ENCODE data around the gene CRACDL. TPM values are rescaled to one million over a fixed set of nuclear protein-coding genes. Genes with fewer than 3 reads are reported as not detected.

Gene CRACDL
- total and polyA plus RNA-seq, 2 donors (not counting 1 experiment from before 2014, with no cell fraction given), result 0.25 TPM; not detected in 1

GRCh38 chr2:98891591-98891990 lies 44.4 kb downstream of the CRACDL start:
- H3K4me3 Mint-ChIP-seq, result no peak overlapping the region
- Histone ChIP-seq H3K9ac (ENCODE audit: low read length) (no peak overlapping the region), H3K36me3 (replicated peaks in 1 of 2; ENCODE audit: control extremely low read depth in 1 of 2, control insufficient read depth in 1 of 2, extremely low read depth in 1 of 2, insufficient read depth in 2 of 2, low read length in 1 of 2) (no peaks in the 10 kb centered on the region), H3K9me3 (ENCODE audit: control extremely low read depth in 1 of 3, control insufficient read depth in 2 of 3, insufficient read depth in 1 of 3, low read length in 2 of 3) (peaks cover 7 to 10% (median 9%) of the 10 kb centered on the region in 3 donors), H2AFZ (ENCODE audit: insufficient read depth, low read depth, low read length, poor library complexity, severe bottlenecking) (no peak overlapping the region), H3K4me2 (replicated peaks; ENCODE audit: low read depth, low read length, poor library complexity, severe bottlenecking) (no peak overlapping the region), H3K4me3 (ENCODE audit: control extremely low read depth in 1 of 5, extremely low read depth in 1 of 5, insufficient read depth in 1 of 5, low read depth in 2 of 5, low read length in 4 of 5) (no peak overlapping the region), H3K27ac (ENCODE audit: low read length in 2 of 2) (no peak overlapping the region), H3K27me3 (replicated peaks in 1 of 4; ENCODE audit: control extremely low read depth in 1 of 4, control insufficient read depth in 3 of 4, insufficient read depth in 4 of 4, low read length in 3 of 4) (peaks cover 0 to 5% (median 0%) of the 10 kb centered on the region in 4 experiments), H4K20me1 (ENCODE audit: control insufficient read depth, insufficient read depth, low read length, poor library complexity, severe bottlenecking) (no peaks in the 10 kb centered on the region), H3K79me2 (ENCODE audit: control insufficient read depth, insufficient read depth, low read length) (no peaks in the 10 kb centered on the region), H3K4me1 (ENCODE audit: control insufficient read depth in 2 of 2, insufficient read depth in 2 of 2, low read length in 2 of 2) (no peaks in the 10 kb centered on the region)
- POLR2A ChIA-PET, result no interaction called here
- DNase-seq (no peak), ATAC-seq (ENCODE audit: low read depth) (no peak)
- intact Hi-C loops (cut with micrococcal nuclease), result no loop called here
- no peak for TF ChIP-seq EZH2 (IDR thresholded peaks at IDR 0.05; ENCODE audit: borderline replicate concordance, insufficient read depth, low read depth, low read length, poor library complexity, severe bottlenecking)
- TF ChIP-seq CTCF (IDR thresholded peaks at IDR 0.05), result no peak
- peaks cover 6% of the 10 kb centered on the region for H3K9me3 Mint-ChIP-seq (ENCODE audit: insufficient read depth)
- H3K4me1 Mint-ChIP-seq, result no peaks in the 10 kb centered on the region
- CTCF ChIA-PET, result no interaction called here
- WGBS (ENCODE audit: insufficient coverage), result no CpG with 5 or more reads among the region's 1 CpG
- no peak overlapping the region for H3K27ac Mint-ChIP-seq
- H3K27me3 Mint-ChIP-seq, result peaks cover 22% of the 10 kb centered on the region

- 100% methylated on average over 1 of the region's 2 CpGs for WGBS (ENCODE audit: insufficient coverage)
- H3K27me3 Mint-ChIP-seq, result peaks cover 37% of the 10 kb centered on the region
- intact Hi-C loops (cut with micrococcal nuclease), result no loop called here
- H3K4me1 Mint-ChIP-seq, result no peaks in the 10 kb centered on the region
- H3K79me2 ChIP-seq (ENCODE audit: control insufficient read depth, insufficient read depth, low read length), result no peaks in the 10 kb centered on the region
- POLR2A ChIA-PET, result no interaction called here
- peaks cover 21% of the 10 kb centered on the region for H3K9me3 Mint-ChIP-seq (ENCODE audit: insufficient read depth)
- H3K4me1 ChIP-seq (ENCODE audit: control insufficient read depth in 2 of 2, insufficient read depth in 2 of 2, low read length in 2 of 2), result no peaks in the 10 kb centered on the region
- no peak overlapping the region for H3K4me2 ChIP-seq (replicated peaks; ENCODE audit: low read depth, low read length, poor library complexity, severe bottlenecking)
- no peak overlapping the region for H3K9ac ChIP-seq (ENCODE audit: low read length)
- H3K4me3 ChIP-seq (ENCODE audit: control extremely low read depth in 1 of 5, extremely low read depth in 1 of 5, insufficient read depth in 1 of 5, low read depth in 2 of 5, low read length in 4 of 5), result no peak overlapping the region
- ATAC-seq (ENCODE audit: low read depth) (no peak), DNase-seq (no peak)
- no peaks in the 10 kb centered on the region for H4K20me1 ChIP-seq (ENCODE audit: control insufficient read depth, insufficient read depth, low read length, poor library complexity, severe bottlenecking)
- TF ChIP-seq EZH2 (IDR thresholded peaks at IDR 0.05; ENCODE audit: borderline replicate concordance, insufficient read depth, low read depth, low read length, poor library complexity, severe bottlenecking), result no peak
- TF ChIP-seq CTCF (IDR thresholded peaks at IDR 0.05), result no peak
- no peak overlapping the region for H3K27ac ChIP-seq (ENCODE audit: low read length in 2 of 2)
- H3K27me3 ChIP-seq (replicated peaks in 1 of 4; ENCODE audit: control extremely low read depth in 1 of 4, control insufficient read depth in 3 of 4, insufficient read depth in 4 of 4, low read length in 3 of 4), result peaks cover 0 to 17% (median 1%) of the 10 kb centered on the region in 4 experiments
- CTCF ChIA-PET, result interaction anchor here (0.6 kb wide), 1 partner anchor 88 kb away, joined by 4 read pairs; no protein-coding TSS in a partner anchor
- no peak overlapping the region for H2AFZ ChIP-seq (ENCODE audit: insufficient read depth, low read depth, low read length, poor library complexity, severe bottlenecking)
- no peak overlapping the region for H3K27ac Mint-ChIP-seq
- no peak overlapping the region for H3K4me3 Mint-ChIP-seq
- H3K9me3 ChIP-seq (ENCODE audit: control extremely low read depth in 1 of 3, control insufficient read depth in 2 of 3, insufficient read depth in 1 of 3, low read length in 2 of 3), result peaks cover 7 to 18% (median 17%) of the 10 kb centered on the region in 3 donors
- no peaks in the 10 kb centered on the region for H3K36me3 ChIP-seq (replicated peaks in 1 of 2; ENCODE audit: control extremely low read depth in 1 of 2, control insufficient read depth in 1 of 2, extremely low read depth in 1 of 2, insufficient read depth in 2 of 2, low read length in 1 of 2)
Observed at GRCh38 chr2:98886066-98886554, 49.9 kb downstream of the CRACDL start.

All from B cell (primary cell).